DND-41 (cell line): ENCODE data around the gene LAMC3.

Experiments used
- CTCF ChIP-seq: IDR thresholded peaks from 2 replicates; pipeline ENCODE4 v1.5.1; 2012; ENCODE audit warnings: borderline replicate concordance, low read length, moderate library complexity, mild to moderate bottlenecking; ENCODE audit not compliant: poor library complexity, severe bottlenecking; ENCODE audit errors: extremely low read depth
- EZH2 ChIP-seq: IDR thresholded peaks from 3 replicates; pipeline ENCODE4 v1.6.1; 2012; ENCODE audit warnings: borderline replicate concordance, low read depth, mild to moderate bottlenecking, moderate library complexity, low read length, inconsistent platforms; ENCODE audit not compliant: severe bottlenecking

- TF ChIP-seq EZH2 (no peak), CTCF (no peak)
Observed at GRCh38 chr9:131028931-131029573, 20.1 kb downstream of the LAMC3 start.
